Measurements from ENCODE around the gene HYAL3. TPM values are rescaled to one million over a fixed set of nuclear protein-coding genes. Genes with fewer than 3 reads are reported as not detected.

Gene HYAL3
- total RNA-seq, 1 experiment from 2014 or later = 3.6 TPM

DNA sequence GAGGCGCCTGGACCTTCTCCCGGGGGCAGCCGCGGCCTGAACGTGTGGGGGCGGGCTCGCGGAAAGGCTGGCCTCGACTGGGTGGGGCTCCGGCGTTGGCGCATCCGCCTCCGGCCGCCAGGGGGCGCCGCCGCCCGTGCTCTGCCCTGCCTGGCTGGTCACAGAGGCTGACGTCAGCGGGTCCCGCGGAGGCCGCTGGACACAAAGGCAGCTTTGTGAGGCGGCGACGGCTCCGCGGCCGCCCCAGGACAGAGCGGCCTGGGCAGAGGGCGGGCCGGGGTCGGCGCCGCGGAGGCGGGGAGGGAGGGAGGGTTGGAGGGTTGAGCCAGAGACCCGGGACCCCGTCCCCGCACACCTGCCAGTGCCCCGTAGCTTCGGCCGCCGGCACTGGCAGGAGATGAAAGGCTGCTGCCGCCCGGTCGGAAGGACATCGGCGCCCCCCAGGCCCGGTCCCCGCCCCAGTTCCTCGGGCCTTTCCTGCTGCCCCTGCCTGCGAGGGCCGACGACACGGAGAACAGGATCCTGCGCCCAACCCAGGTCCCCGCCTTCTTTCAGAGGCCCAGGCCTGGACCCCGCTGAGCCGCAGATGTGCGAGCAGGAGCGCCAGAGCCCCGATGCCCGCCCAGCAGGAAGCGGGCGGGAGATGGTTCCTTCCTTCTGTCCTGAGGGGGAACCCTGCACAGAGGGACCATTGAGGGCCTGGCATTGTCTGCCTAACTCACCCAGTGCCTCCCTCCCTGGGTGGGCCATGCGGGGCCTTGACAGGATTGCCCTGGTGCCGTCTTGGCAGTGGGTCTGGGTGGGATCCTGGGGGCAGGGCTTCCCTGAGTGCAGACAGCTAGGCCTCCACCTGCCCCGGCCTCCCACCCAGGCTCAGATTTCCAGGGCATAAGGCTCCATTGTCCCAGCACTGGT lies 38.9 kb downstream of the HYAL3 start:
- H3K27ac ChIP-seq = peak overlapping the region; percentile 99

DNA sequence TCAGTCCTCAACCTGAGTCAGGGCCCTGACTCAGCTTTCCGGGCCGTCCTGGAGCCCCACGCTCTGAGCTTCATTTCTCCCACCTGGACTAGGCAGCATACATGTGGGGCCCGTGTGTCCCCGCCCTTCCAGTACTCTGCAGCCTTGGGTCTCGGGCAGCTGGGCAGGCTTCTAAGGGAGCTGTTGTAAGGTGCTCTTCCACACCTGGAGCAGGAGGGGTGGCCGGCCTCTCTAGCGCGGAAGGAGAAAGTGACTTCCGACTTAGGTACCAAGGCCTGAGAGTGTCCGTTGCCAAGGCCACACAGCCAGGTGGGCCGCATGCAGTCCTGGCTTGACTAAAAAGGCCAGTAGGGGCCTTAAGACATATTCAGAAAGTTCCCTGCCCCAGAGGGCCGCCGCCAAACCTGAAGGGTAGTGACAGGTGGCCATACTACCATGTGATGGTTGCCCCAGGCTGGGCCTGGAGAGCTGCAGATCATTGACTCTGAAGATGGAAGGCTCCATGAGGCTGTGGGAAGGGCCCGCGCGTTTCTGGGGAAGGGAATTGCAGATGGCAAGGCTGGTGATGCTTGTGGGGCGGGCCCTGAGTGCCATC lies 39.7 kb downstream of the HYAL3 start:
- Histone ChIP-seq H3K27ac (peak overlapping the region; percentile 99), H3K4me1 (peaks cover 39% of the 10 kb centered on the region), H3K9me3 (replicated peaks) (no peaks in the 10 kb centered on the region), H3K36me3 (peaks cover 6% of the 10 kb centered on the region; the same call in 1 of the 2 replicates), H3K4me3 (peak overlapping the region; percentile 57), H3K27me3 (no peaks in the 10 kb centered on the region)
- DNase-seq = peak in 1 of 2 experiments; percentile 88

More for the DNA sequence above, 38.9 kb downstream of the HYAL3 start:
- peaks cover 6% of the 10 kb centered on the region; the same call in 1 of the 2 replicates for H3K36me3 ChIP-seq
- no peaks in the 10 kb centered on the region for H3K9me3 ChIP-seq (replicated peaks)
- H3K4me3 ChIP-seq = peak overlapping the region; percentile 57
- no peaks in the 10 kb centered on the region for H3K27me3 ChIP-seq
- peak; percentile 95 for DNase-seq
- peaks cover 44% of the 10 kb centered on the region for H3K4me1 ChIP-seq

DNA sequence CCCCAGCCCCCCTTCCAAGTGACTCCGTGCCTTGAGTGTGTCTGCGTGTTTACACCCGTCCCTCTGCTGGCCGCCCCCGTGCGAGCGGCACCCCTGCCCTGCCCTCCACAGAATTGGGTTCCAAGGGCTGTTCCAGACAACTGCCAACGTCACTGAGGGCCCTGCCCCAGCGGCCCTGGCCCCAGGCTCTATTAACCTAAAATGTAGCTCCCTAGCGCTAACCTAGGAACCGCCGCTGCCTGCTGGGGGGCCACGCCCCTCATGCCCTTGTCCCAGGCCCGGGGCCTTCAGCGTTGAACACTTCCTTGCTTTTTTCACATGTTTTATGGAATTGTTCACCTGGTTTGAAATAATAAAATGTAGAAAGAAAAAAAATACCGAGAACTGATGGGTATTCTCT lies 40.2 kb downstream of the HYAL3 start:
- H3K9me3 ChIP-seq (replicated peaks) = no peaks in the 10 kb centered on the region
- peaks cover 6% of the 10 kb centered on the region; the same call in 1 of the 2 replicates for H3K36me3 ChIP-seq
- peaks cover 34% of the 10 kb centered on the region for H3K4me1 ChIP-seq

DNA sequence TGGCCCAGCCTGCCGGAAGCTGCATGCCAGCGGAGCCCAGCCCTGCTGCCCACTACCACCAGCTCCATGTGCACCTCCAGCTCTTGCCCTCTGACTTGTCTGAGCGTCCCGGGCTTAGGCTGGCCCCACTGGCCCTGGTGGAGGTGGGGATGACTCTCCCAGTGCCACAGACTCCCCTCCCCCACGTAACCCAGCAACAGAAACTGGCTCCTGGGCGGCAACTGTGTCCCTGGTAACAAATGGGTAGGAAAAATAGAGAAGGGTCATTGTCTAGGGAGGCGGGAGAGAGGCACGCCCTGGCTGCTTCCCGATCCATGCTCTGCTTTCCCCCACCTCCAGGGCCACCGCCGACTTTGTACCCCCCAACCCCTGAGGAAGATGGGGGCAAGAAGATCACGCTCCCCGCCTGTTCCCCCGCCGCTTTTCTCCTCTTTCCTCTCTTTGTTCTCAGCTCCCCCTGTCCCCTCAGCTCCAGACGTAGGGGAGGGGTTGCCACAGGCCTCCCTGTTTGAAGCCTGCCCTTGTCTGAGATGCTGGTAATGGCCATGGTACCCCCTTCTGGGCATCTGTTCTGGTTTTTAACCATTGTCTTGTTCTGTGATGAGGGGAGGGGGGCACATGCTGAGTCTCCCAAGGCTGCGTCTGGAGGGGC lies 41.0 kb downstream of the HYAL3 start:
- DNase-seq = no peak
- Histone ChIP-seq H3K27me3 (no peaks in the 10 kb centered on the region), H3K4me1 (peaks cover 32% of the 10 kb centered on the region), H3K36me3 (peaks cover 6% of the 10 kb centered on the region; the same call in 1 of the 2 replicates), H3K4me3 (no peak overlapping the region), H3K9me3 (replicated peaks) (no peaks in the 10 kb centered on the region), H3K27ac (peak overlapping the region; percentile 99)

More for the DNA sequence above, 40.2 kb downstream of the HYAL3 start:
- Histone ChIP-seq H3K27me3 (no peaks in the 10 kb centered on the region), H3K4me3 (no peak overlapping the region), H3K27ac (peak overlapping the region; percentile 99)
- peak; percentile 40 to 46 for DNase-seq

DNA sequence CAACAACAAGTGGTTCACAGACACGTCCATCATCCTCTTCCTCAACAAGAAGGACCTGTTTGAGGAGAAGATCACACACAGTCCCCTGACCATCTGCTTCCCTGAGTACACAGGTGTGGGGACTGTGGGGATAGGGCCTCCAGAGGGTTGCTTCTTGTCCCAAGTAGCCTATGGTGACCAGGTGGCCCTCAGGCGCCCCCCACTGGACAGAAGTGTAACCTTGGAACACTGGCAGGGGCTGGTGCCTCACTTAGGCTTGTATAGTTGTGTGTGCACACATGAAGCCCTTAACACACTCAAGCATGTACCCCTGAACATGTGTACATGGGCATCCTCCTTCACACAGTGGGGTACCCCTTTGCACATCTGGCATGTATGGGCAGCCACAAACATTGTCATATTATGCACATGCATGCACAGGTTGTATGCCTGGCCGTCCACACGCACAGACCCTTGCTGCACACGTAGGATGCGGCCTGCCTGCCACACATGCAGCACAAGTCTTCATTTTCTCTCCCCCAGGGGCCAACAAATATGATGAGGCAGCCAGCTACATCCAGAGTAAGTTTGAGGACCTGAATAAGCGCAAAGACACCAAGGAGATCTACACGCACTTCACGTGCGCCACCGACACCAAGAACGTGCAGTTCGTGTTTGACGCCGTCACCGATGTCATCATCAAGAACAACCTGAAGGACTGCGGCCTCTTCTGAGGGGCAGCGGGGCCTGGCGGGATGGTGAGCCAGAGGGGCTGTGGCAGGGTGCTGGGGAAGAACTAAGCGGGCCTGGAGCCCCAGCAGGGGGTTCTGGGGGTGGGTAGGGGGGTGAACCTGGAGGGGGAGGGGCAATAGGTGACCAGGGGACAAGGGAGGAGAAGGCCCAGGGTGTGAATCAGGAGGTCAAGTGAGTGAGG lies 42.0 kb downstream of the HYAL3 start:
- peak; percentile 53 to 68 for DNase-seq
- Histone ChIP-seq H3K36me3 (peaks cover 6% of the 10 kb centered on the region; the same call in 1 of the 2 replicates), H3K27ac (no peak overlapping the region), H3K4me1 (peaks cover 32% of the 10 kb centered on the region), H3K27me3 (no peaks in the 10 kb centered on the region), H3K4me3 (no peak overlapping the region), H3K9me3 (replicated peaks) (no peaks in the 10 kb centered on the region)

DNA sequence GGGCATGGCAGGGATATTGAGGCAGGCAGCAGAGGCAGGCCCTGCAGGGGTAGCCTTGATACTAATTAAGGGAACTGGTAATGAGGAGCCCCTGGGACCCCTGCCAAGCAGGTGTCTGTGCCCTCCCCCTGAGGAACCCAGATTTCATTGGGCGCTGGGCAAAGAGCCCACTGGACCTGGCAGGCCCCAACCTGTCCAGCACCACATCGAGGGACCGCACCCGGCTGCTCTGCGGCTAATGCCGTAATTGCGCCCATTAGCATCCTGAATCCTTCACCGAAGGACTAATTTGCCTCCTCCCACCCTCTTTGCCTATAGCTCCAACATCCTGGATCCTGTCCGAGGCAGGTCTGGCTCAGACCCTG lies 44.0 kb downstream of the HYAL3 start:
- peaks cover 6% of the 10 kb centered on the region; the same call in 1 of the 2 replicates for H3K36me3 ChIP-seq
- no peak overlapping the region for H3K4me3 ChIP-seq
- H3K9me3 ChIP-seq (replicated peaks) = no peaks in the 10 kb centered on the region
- H3K27me3 ChIP-seq = no peaks in the 10 kb centered on the region
- H3K4me1 ChIP-seq = peaks cover 20% of the 10 kb centered on the region
- no peak overlapping the region for H3K27ac ChIP-seq
- DNase-seq = no peak

DNA sequence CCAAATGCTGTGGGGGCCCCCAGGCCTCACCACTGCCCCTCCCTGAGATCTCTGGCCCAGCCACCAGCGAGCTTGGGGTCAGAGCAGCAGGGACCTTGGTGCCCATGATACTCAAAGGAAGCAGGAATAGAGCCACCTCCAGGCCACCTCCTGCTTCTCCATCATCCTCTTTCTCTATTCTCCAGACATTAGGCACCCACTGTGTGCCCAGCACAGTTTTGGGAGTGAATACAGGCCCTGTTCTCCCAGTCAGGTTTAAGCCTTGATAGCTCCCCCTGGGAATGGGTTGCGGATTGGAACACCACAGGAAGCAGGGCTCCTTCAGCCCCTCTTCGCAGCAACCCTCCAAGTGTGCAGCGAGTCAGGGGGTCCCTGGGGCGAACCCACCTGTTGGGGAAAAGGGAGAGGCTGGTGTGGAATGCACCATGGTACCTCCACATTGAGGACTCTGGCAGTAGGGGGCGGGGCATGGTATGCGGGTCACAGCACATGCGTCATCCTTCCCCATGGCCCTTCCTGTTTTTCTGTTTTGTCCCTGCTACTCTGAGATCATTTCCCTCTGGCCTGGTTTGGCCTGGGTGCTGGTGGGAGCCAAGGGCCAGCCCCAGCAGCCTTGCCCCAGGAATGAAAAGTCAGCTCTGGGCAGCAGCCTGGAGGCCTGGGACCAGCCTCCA lies 44.5 kb downstream of the HYAL3 start:
- Histone ChIP-seq H3K9me3 (replicated peaks) (no peaks in the 10 kb centered on the region), H3K27ac (no peak overlapping the region), H3K4me1 (peaks cover 18% of the 10 kb centered on the region), H3K27me3 (no peaks in the 10 kb centered on the region), H3K36me3 (peaks cover 6% of the 10 kb centered on the region; the same call in 1 of the 2 replicates), H3K4me3 (no peak overlapping the region)
- DNase-seq = no peak

DNA sequence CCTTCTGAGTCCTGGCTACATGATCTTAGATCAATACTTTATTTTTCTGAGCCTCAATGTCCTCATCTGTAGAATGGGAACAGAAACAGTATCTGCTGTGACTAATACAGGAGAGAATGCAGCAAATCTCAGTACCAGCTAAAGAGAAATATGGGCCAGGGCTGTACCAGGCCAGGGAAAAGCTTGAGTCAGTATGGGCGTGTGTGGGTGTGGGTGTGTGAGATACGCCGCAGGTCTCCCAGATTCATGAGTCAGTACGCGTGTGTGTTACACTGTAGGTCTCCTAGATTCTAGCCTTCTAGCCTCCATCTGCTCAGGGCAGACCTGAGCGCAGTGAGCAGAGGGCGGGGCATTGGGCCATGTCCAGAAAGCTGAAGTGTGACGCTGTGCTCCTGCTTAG lies 48.0 kb downstream of the HYAL3 start:
- no peaks in the 10 kb centered on the region for H3K27me3 ChIP-seq
- H3K4me1 ChIP-seq = peaks cover 6% of the 10 kb centered on the region
- H3K4me3 ChIP-seq = no peak overlapping the region
- H3K36me3 ChIP-seq = no peaks in the 10 kb centered on the region
- H3K9me3 ChIP-seq (replicated peaks) = no peaks in the 10 kb centered on the region
- no peak for DNase-seq
- H3K27ac ChIP-seq = no peak overlapping the region

DNA sequence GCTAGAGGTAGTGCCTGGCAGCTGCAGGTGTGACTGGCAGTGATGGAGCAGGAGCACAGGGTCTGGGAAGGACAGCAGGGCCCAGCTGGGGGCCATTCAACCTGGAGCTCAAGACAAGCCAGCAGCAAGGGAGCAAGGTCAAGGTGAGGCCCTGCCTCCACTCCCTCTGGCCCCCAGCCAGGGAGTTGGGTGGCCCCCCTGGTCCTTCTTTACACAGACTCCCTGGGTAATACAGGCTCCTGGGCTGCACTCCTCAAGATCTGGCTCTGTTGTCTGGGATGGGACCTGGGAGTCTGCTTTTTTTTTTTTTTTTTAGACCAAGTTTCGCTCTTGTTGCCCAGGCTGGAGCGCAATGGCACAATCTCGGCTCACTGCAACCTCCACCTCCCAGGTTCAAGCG lies 48.7 kb downstream of the HYAL3 start:
- H3K27ac ChIP-seq = no peak overlapping the region
- no peaks in the 10 kb centered on the region for H3K9me3 ChIP-seq (replicated peaks)
- no peak for DNase-seq
- H3K4me1 ChIP-seq = peaks cover 8% of the 10 kb centered on the region
- H3K27me3 ChIP-seq = no peaks in the 10 kb centered on the region
- no peak overlapping the region for H3K4me3 ChIP-seq
- H3K36me3 ChIP-seq = no peaks in the 10 kb centered on the region

DNA sequence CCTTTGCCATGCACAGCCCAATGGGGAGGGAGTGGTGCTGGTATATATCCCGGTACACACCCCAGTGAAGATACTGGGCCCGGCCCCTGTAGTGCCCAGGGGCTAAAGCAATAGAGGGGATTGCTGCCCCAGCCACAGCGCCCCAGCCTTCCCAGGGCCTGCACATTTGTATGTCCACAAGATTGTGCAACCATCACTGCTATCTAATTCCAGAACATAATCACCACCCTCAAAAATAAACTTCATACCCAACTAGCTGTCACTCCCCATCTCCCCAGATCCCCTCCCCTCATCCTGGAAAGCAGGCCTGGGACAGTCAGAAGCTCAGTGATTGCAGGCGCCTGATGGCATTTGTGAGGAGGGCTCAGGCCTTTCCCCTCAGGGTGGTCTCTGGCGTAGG lies 49.7 kb downstream of the HYAL3 start:
- no peak overlapping the region for H3K4me3 ChIP-seq
- no peak overlapping the region for H3K27ac ChIP-seq
- DNase-seq = no peak
- H3K9me3 ChIP-seq (replicated peaks) = no peaks in the 10 kb centered on the region
- H3K36me3 ChIP-seq = no peaks in the 10 kb centered on the region
- H3K27me3 ChIP-seq = no peaks in the 10 kb centered on the region
- H3K4me1 ChIP-seq = peaks cover 9% of the 10 kb centered on the region

DNA sequence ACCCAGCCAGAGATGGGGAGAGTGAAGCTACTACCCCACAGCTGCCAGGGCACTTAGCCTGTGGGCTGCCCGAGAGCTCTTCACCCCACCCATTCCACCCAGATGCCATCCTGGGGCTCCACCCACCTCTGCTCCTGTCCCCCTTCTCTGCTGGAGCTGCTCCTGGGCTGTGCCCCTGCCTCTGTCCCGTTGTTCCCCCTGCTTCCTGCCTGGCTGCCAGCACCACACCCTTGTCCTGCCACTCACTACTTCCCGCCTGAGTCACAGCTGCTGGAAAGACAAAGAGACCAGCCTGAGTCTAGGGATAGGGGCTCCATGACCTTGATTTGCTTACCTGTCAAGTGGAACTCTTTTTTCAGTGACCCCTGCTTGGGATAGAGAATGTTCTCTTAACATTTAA lies 50.8 kb downstream of the HYAL3 start:
- no peaks in the 10 kb centered on the region for H3K27me3 ChIP-seq
- peaks cover 9% of the 10 kb centered on the region for H3K4me1 ChIP-seq
- H3K36me3 ChIP-seq = no peaks in the 10 kb centered on the region
- H3K9me3 ChIP-seq (replicated peaks) = no peaks in the 10 kb centered on the region
- no peak overlapping the region for H3K4me3 ChIP-seq
- no peak overlapping the region for H3K27ac ChIP-seq
- DNase-seq = no peak

DNA sequence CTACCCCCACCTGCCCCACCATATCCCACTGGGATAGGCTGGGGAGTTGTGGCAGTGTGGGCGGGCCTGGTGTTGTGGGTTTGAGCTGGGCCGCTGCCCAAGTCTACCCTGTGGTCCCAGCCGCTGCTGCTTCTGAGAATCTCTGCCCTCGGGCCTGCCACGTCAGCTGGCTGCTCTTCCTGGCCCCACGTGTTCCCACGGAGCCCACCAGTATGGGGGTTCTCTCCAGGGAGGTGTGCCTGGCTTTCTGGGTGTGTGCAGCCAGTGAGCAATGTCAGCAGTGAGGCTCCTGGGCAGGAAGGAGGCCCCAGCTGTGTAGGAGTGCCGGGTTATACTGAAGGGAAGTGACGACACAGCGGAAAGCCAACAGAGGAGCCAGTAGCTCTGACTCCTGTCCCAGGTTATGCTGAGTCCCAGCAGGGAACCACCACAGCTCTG lies 52.7 kb downstream of the HYAL3 start:
- peak; percentile 88 to 92 for DNase-seq
- peak overlapping the region; percentile 51 for H3K4me3 ChIP-seq
- H3K36me3 ChIP-seq = no peaks in the 10 kb centered on the region
- H3K4me1 ChIP-seq = peaks cover 9% of the 10 kb centered on the region
- no peaks in the 10 kb centered on the region for H3K9me3 ChIP-seq (replicated peaks)
- H3K27me3 ChIP-seq = no peaks in the 10 kb centered on the region
- peak overlapping the region; percentile 72 for H3K27ac ChIP-seq

DNA sequence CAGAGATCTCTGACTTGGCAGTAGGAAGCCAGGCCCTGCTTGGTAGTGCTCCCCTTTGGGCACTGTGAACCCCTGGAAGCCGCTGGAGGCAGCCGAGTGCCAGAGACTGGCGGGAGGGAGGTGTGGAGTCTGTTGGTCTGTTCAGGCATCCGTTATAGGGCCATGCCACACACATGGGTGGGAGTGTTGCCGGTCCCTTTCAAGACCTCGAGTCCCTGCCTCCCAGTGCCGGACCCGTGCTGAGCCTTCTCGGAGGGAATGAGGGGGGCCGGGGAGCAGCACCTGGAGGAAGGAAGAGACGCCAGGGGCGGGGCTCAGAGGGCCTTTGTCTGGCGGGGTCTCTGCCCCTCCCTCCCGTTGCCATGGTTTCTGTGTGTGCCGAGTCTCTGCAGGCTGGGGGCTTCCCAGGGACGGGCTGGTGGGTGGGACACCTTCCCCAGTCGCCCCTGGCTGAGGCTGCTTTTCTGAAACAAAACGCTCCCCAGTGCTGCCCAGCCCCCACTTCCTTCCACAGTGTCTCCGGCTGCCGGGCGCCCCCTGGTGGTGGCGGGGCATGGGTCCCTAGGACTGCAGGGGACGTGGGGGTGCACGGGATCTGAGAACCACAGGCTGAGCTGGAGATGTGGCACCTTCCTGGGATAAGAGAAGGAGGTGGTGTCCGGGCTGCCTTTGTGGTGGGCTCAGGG lies 53.2 kb downstream of the HYAL3 start:
- Histone ChIP-seq H3K4me1 (peaks cover 9% of the 10 kb centered on the region), H3K9me3 (replicated peaks) (no peaks in the 10 kb centered on the region), H3K27ac (peak overlapping the region; percentile 72), H3K27me3 (no peaks in the 10 kb centered on the region), H3K36me3 (no peaks in the 10 kb centered on the region), H3K4me3 (peak overlapping the region; percentile 51)
- DNase-seq = peak in 1 of 2 experiments; percentile 93

Data from SJCRH30 (cell line).